ENCODE results near the gene TMEM238. TPM values are rescaled to one million over a fixed set of nuclear protein-coding genes. Genes with fewer than 3 reads are reported as not detected.
"Not testable (repeated sequence)": the region's sequence is repeated elsewhere in the genome, so short reads cannot be mapped to it uniquely, and the experiment has no call there.

The TMEM238 gene
- total RNA-seq, 3 donors from 2014 or later: 31.4 to 84.2 (median 68.0) TPM

- intact Hi-C loops (cut with DNase I, micrococcal nuclease): no loop called here
- no peak for DNase-seq
- Histone ChIP-seq H3K4me1 (ENCODE audit: low read depth) (peaks cover 12% of the 10 kb centered on the region), H3K4me3 (no peak overlapping the region), H3K9me3 (no peaks in the 10 kb centered on the region), H3K36me3 (ENCODE audit: low read depth) (peaks cover 5% of the 10 kb centered on the region)
- no peak for ATAC-seq
- TF ChIP-seq CTCF (IDR thresholded peaks at IDR 0.05): no peak
These were observed 26.1 kb upstream of the TMEM238 start for GRCh38 chr19:55410168-55410567.

GRCh38 chr19:55409179-55409578, 25.1 kb upstream of the TMEM238 start:
- intact Hi-C loops (cut with DNase I, micrococcal nuclease); H3K36me3 ChIP-seq (ENCODE audit: low read depth); ATAC-seq; H3K4me3 ChIP-seq; H3K9me3 ChIP-seq: not testable (repeated sequence)
- H3K4me1 ChIP-seq (ENCODE audit: low read depth): peaks cover 12% of the 10 kb centered on the region
- peak in 1 of 3 donors; percentile 20 for DNase-seq

GRCh38 chr19:55408533-55408872, 24.4 kb upstream of the TMEM238 start:
- H3K36me3 ChIP-seq (ENCODE audit: low read depth): peaks cover 5% of the 10 kb centered on the region
- ATAC-seq: no peak
- peak overlapping the region; percentile 84 for H3K4me3 ChIP-seq
- H3K9me3 ChIP-seq: no peaks in the 10 kb centered on the region
- intact Hi-C loops (cut with DNase I, micrococcal nuclease): no loop called here
- DNase-seq: no peak
- H3K4me1 ChIP-seq (ENCODE audit: low read depth): peaks cover 12% of the 10 kb centered on the region
- TF ChIP-seq CTCF (IDR thresholded peaks at IDR 0.05): no peak

GRCh38 chr19:55407800-55408532, 23.9 kb upstream of the TMEM238 start:
- Histone ChIP-seq H3K9me3 (no peaks in the 10 kb centered on the region), H3K36me3 (ENCODE audit: low read depth) (peaks cover 5% of the 10 kb centered on the region), H3K4me3 (peak overlapping the region; percentile 84), H3K4me1 (ENCODE audit: low read depth) (peaks cover 12% of the 10 kb centered on the region)
- DNase-seq (peak; percentile 98 to 99 (median 98)), ATAC-seq (peak; percentile 97)
- no peak for TF ChIP-seq CTCF (IDR thresholded peaks at IDR 0.05)
- intact Hi-C loops (cut with DNase I, micrococcal nuclease): no loop called here

GRCh38 chr19:55407550-55407799, 23.4 kb upstream of the TMEM238 start, which contains the start of gene UBE2S:
Gene UBE2S, minus strand, starts transcription at chr19:55407788. Its CDS starts 199 bp downstream, at chr19:55407589.
- H3K36me3 ChIP-seq (ENCODE audit: low read depth); H3K9me3 ChIP-seq; intact Hi-C loops (cut with DNase I, micrococcal nuclease); ATAC-seq; DNase-seq: not testable (repeated sequence)
- Histone ChIP-seq H3K4me3 (peak within 1 kb of the TSS; percentile 84), H3K4me1 (ENCODE audit: low read depth) (peaks cover 12% of the 10 kb centered on the region)

GRCh38 chr19:55406826-55407549, 22.9 kb upstream of the TMEM238 start:
- Histone ChIP-seq H3K36me3 (ENCODE audit: low read depth) (peaks cover 5% of the 10 kb centered on the region), H3K4me1 (ENCODE audit: low read depth) (peaks cover 12% of the 10 kb centered on the region), H3K9me3 (no peaks in the 10 kb centered on the region), H3K4me3 (peak overlapping the region; percentile 84)
- ATAC-seq (peak; percentile 34), DNase-seq (peak in 2 of 3 donors; percentile 36 to 73)
- no peak for TF ChIP-seq CTCF (IDR thresholded peaks at IDR 0.05)
- intact Hi-C loops (cut with DNase I, micrococcal nuclease): no loop called here
